H1 (cell line): ENCODE results near the gene MYBPC2. TPM values are rescaled to one million over a fixed set of nuclear protein-coding genes. Genes with fewer than 3 reads are reported as not detected.

Source experiments
- CTCF ChIA-PET: fragments of 300-600 bp; sonication (Branson Sonifier 250); formaldehyde crosslinking; loops from one replicate; lab custom pipeline; 2021; ENCODE audit not compliant: partially characterized antibody; lab: Charles Lee
- POLR2A ChIA-PET: fragments of 300-600 bp; sonication (Branson Sonifier 250); formaldehyde crosslinking; loops from one replicate; lab custom pipeline; 2021; ENCODE audit warnings: inconsistent platforms; ENCODE audit not compliant: partially characterized antibody; lab: Charles Lee
- DNase-seq, 2 experiments: peaks; one replicate each; pipeline versions ENCODE4 v3.0.0 to v3.0.0-alpha.2; 2010 to 2022; ENCODE audit warnings: low spot score in 2 of 2, low read depth in 1 of 2, mixed read lengths in 1 of 2
- FAIRE-seq: peaks from 2 replicates; lab custom pipeline; 2011; peaks lifted over from hg19 to GRCh38; lab: Jason Lieb, UNC
- H2AFZ ChIP-seq: 2 replicates; pipeline ENCODE4 v1.8.1; 2012; ENCODE audit warnings: low read length, inconsistent platforms
- H2AK5ac ChIP-seq: 2 replicates; pipeline ENCODE4 v1.6.1; 2013; ENCODE audit warnings: low read depth, low read length
- H2BK120ac ChIP-seq: replicated peaks from 2 replicates; pipeline ENCODE3; 2013; ENCODE audit warnings: low read depth, low read length, inconsistent platforms
- H2BK12ac ChIP-seq: 2 replicates; pipeline ENCODE4 v1.6.1; 2013; ENCODE audit warnings: low read depth, low read length
- H2BK15ac ChIP-seq: 2 replicates; pipeline ENCODE4 v1.6.1; 2013; ENCODE audit warnings: low read length
- H2BK20ac ChIP-seq: 2 replicates; pipeline ENCODE4 v1.6.1; 2013; ENCODE audit warnings: low read length
- H2BK5ac ChIP-seq: 2 replicates; pipeline ENCODE4 v1.6.1; 2013; ENCODE audit warnings: low read depth, low read length
- H3K14ac ChIP-seq: 2 replicates; pipeline ENCODE4 v1.6.1; 2013; ENCODE audit warnings: inconsistent platforms; ENCODE audit not compliant: insufficient read length
- H3K18ac ChIP-seq: 2 replicates; pipeline ENCODE4 v1.6.1; 2013; ENCODE audit warnings: low read length; ENCODE audit errors: extremely low read depth
- H3K23ac ChIP-seq: 2 replicates; pipeline ENCODE4 v1.6.1; 2013; ENCODE audit warnings: inconsistent platforms; ENCODE audit not compliant: insufficient read length
- H3K23me2 ChIP-seq: 2 replicates; pipeline ENCODE4 v1.6.1; 2013; ENCODE audit warnings: low read depth, low read length
- H3K27ac ChIP-seq: 2 replicates; pipeline ENCODE4 v1.6.1; 2011; ENCODE audit warnings: low read depth, low read length, inconsistent platforms
- H3K27me3 ChIP-seq, 4 experiments: replicated peaks in 1 of 4; 1 replicate in 1 of 4; 2 replicates in 3 of 4; pipeline versions ENCODE4 v1.6.1 to v1.8.1; 2011 to 2013; ENCODE audit warnings: low read length in 3 of 4, mild to moderate bottlenecking in 3 of 4, inconsistent platforms in 2 of 4, mixed read lengths in 2 of 4, moderate library complexity in 1 of 4; ENCODE audit not compliant: control insufficient read depth in 3 of 4, insufficient read depth in 3 of 4; ENCODE audit errors: extremely low read depth in 1 of 4
- H3K36me3 ChIP-seq, 4 experiments: 2 replicates each; pipeline versions ENCODE4 v1.6.1 to v1.8.1; 2011 to 2013; ENCODE audit warnings: mild to moderate bottlenecking in 4 of 4, low read length in 3 of 4, moderate library complexity in 2 of 4, control low read depth in 1 of 4, inconsistent platforms in 1 of 4; ENCODE audit not compliant: insufficient read depth in 4 of 4, control insufficient read depth in 2 of 4
- H3K4ac ChIP-seq: replicated peaks from 2 replicates; pipeline ENCODE3; 2013; ENCODE audit warnings: low read length, low read depth, mixed read lengths, inconsistent platforms; ENCODE audit not compliant: insufficient read length
- H3K4me1 ChIP-seq, 4 experiments: replicated peaks in 1 of 4; 1 replicate in 1 of 4; 2 replicates in 3 of 4; pipeline versions ENCODE4 v1.6.1 to v1.8.1; 2011 to 2013; ENCODE audit warnings: low read length in 3 of 4, inconsistent platforms in 2 of 4, mixed read lengths in 1 of 4; ENCODE audit not compliant: insufficient read depth in 4 of 4, control insufficient read depth in 3 of 4
- H3K4me2 ChIP-seq, 2 experiments: 2 replicates each; pipeline versions ENCODE4 v1.6.1 to v1.8.1; 2011 to 2013; ENCODE audit warnings: low read depth in 2 of 2, low read length in 2 of 2, control low read depth in 1 of 2, inconsistent platforms in 1 of 2, mild to moderate bottlenecking in 1 of 2; ENCODE audit not compliant: insufficient read depth in 1 of 2
- H3K4me3 ChIP-seq, 4 experiments: fragments of 200-600, 300-600 bp in 1 of 4; sonication (generic), shearing (Covaris generic), sonication (Bioruptor Twin) in 1 of 4; 2 replicates each; pipeline versions ENCODE4 v1.5.1 to v1.8.1; 2011 to 2016; ENCODE audit warnings: low read length in 4 of 4, low read depth in 3 of 4, control low read depth in 2 of 4, inconsistent platforms in 2 of 4, mild to moderate bottlenecking in 2 of 4, mixed read lengths in 1 of 4, moderate library complexity in 1 of 4; ENCODE audit not compliant: insufficient read depth in 2 of 4; ENCODE audit errors: extremely low read depth in 1 of 4
- H3K56ac ChIP-seq: replicated peaks from 2 replicates; pipeline ENCODE3; 2013; ENCODE audit warnings: low read depth, mild to moderate bottlenecking, mixed read lengths, low read length, inconsistent platforms; ENCODE audit not compliant: insufficient read length
- H3K79me1 ChIP-seq: 2 replicates; pipeline ENCODE4 v1.6.1; 2013; ENCODE audit warnings: low read depth, low read length, control low read depth
- H3K79me2 ChIP-seq, 2 experiments: 2 replicates each; pipeline versions ENCODE4 v1.6.1 to v1.8.1; 2012 to 2013; ENCODE audit warnings: low read length in 2 of 2, mild to moderate bottlenecking in 2 of 2, inconsistent platforms in 1 of 2; ENCODE audit not compliant: insufficient read depth in 2 of 2, control insufficient read depth in 1 of 2
- H3K9ac ChIP-seq, 4 experiments: replicated peaks in 1 of 4; 1 replicate in 1 of 4; 2 replicates in 3 of 4; pipeline versions ENCODE4 v1.6.1 to v1.8.1; 2011 to 2013; ENCODE audit warnings: low read depth in 3 of 4, low read length in 3 of 4, control low read depth in 2 of 4, mild to moderate bottlenecking in 2 of 4, moderate library complexity in 2 of 4, inconsistent platforms in 1 of 4; ENCODE audit errors: extremely low read depth in 1 of 4
- H3K9me3 ChIP-seq, 2 experiments: 2 replicates each; pipeline versions ENCODE4 v1.6.1 to v1.8.1; 2012 to 2013; ENCODE audit warnings: mild to moderate bottlenecking in 2 of 2, moderate library complexity in 2 of 2, control low read depth in 1 of 2, inconsistent platforms in 1 of 2, low read depth in 1 of 2, low read length in 1 of 2, mixed read lengths in 1 of 2; ENCODE audit not compliant: insufficient read depth in 2 of 2
- H4K20me1 ChIP-seq, 2 experiments: replicated peaks in 1 of 2; 2 replicates each; pipeline versions ENCODE3 to v1.8.1; 2011 to 2013; ENCODE audit warnings: inconsistent platforms in 2 of 2, low read length in 2 of 2, mild to moderate bottlenecking in 1 of 2; ENCODE audit not compliant: insufficient read depth in 2 of 2, control insufficient read depth in 1 of 2
- H4K5ac ChIP-seq: 2 replicates; pipeline ENCODE4 v1.6.1; 2013; ENCODE audit warnings: low read length, low read depth, mixed read lengths, inconsistent platforms; ENCODE audit not compliant: insufficient read length
- H4K8ac ChIP-seq: 2 replicates; pipeline ENCODE4 v1.8.0; 2013; ENCODE audit warnings: mild to moderate bottlenecking, moderate library complexity, low read length, inconsistent platforms; ENCODE audit not compliant: insufficient read depth; ENCODE audit errors: extremely low read depth
- H4K91ac ChIP-seq: replicated peaks from 2 replicates; pipeline ENCODE3; 2013; ENCODE audit warnings: low read length, mixed read lengths, inconsistent platforms; ENCODE audit not compliant: insufficient read length
- CBX5 ChIP-seq: fragments of 300-800, 300-1000 bp; sonication (generic); IDR thresholded peaks from 2 replicates; pipeline ENCODE4 v1.7.1; 2016; ENCODE audit warnings: antibody characterized with exemption, low read length, low read depth
- HDAC2 ChIP-seq, 2 experiments: fragments of 300-600 bp in 1 of 2; sonication (generic) in 1 of 2; IDR thresholded peaks; 2 replicates each; pipeline ENCODE4 v1.6.1; 2011 to 2012; ENCODE audit warnings: low read depth in 2 of 2, low read length in 2 of 2, mild to moderate bottlenecking in 2 of 2, moderate library complexity in 2 of 2, borderline replicate concordance in 1 of 2, inconsistent platforms in 1 of 2
- SIN3A ChIP-seq, 2 experiments: IDR thresholded peaks in 1 of 2; conservative IDR thresholded peaks in 1 of 2; 2 replicates each; pipeline ENCODE4 v1.6.1; 2011 to 2012; ENCODE audit warnings: low read length in 2 of 2, improper control_type of control experiment in 1 of 2, low read depth in 1 of 2, mild to moderate bottlenecking in 1 of 2
- SP2 ChIP-seq: IDR thresholded peaks from 2 replicates; pipeline ENCODE4 v1.6.1; 2012; ENCODE audit warnings: mild to moderate bottlenecking, low read length, inconsistent platforms
- WGBS, 2 experiments: shearing (Covaris generic) in 1 of 2; methylation state at CpG; one replicate each; pipeline versions ENCODE4 v1.1.6 to v1.1.7; 2013 to 2015; ENCODE audit warnings: low lambda C conversion rate in 2 of 2, mixed read lengths in 2 of 2, inconsistent platforms in 1 of 2, low coverage in 1 of 2, missing lambda C conversion rate in 1 of 2; ENCODE audit not compliant: insufficient replicate concordance in 2 of 2, insufficient coverage in 1 of 2, insufficient read length in 1 of 2; ENCODE audit errors: extremely low coverage in 1 of 2, missing lambda C conversion rate in 1 of 2; 5-methylcytosine and 5-hydroxymethylcytosine counted together
- polyA plus RNA-seq, 7 experiments: library from polyadenylated mRNA; depleted of rRNA in 3 of 7; stranded (reverse) in 5 of 7; unstranded in 2 of 7; fragments of >200 nt in 5 of 7; fragments of 200-250 nt in 2 of 7; gene quantifications; 1 replicate in 5 of 7; 2 replicates in 1 of 7; 4 replicates in 1 of 7; pipeline versions ENCODE4 v1.2.1 to v1.2.3, GENCODE V29; 2011 to 2013; ENCODE audit warnings: missing spikeins in 2 of 7, mixed read lengths in 2 of 7
- total RNA-seq: library from RNA; stranded (reverse); fragmentation: NEBNext Ultra II Directional; extraction: Animal tissue kit (Norgen Biotek cat#: 25700); gene quantifications from 2 replicates; pipeline ENCODE4 v1.2.1, GENCODE V29; 2021

MYBPC2 gene
- total and polyA plus RNA-seq, 2 of the 8 experiments (the other 6 are each of a cell fraction or from before 2014, with no cell fraction given) = 1.8 to 3.1 TPM

- H2AFZ ChIP-seq = no peak within 1 kb of the TSS
- no peak for FAIRE-seq
These were observed 81.2 kb downstream of the MYBPC2 start, which contains the start of gene ASPDH for GRCh38 chr19:50513746-50514345. Gene ASPDH (minus strand): TSS chr19:50513913. CDS start chr19:50513823, 90 bp downstream.

More at GRCh38 chr19:50513746-50514345, 81.2 kb downstream of the MYBPC2 start, which contains the start of gene ASPDH:
- no peaks in the 10 kb centered on the region for H3K79me1 ChIP-seq
- no peak within 1 kb of the TSS for H4K5ac ChIP-seq
- no peak within 1 kb of the TSS for H3K4me2 ChIP-seq
- CTCF ChIA-PET = interaction anchor here (0.6 to 19.3 kb wide), 3 partner anchors 24 to 161 kb away, joined by 3 to 206 read pairs (median 4); no protein-coding TSS in a partner anchor
- no peak within 1 kb of the TSS for H2BK15ac ChIP-seq
- H2BK12ac ChIP-seq = no peak within 1 kb of the TSS
- no peak within 1 kb of the TSS; a peak in 1 of 7 replicates for H3K9ac ChIP-seq
- no peak within 1 kb of the TSS for H3K27ac ChIP-seq
- peak within 1 kb of the TSS; percentile 43; the same call in 1 of the 2 replicates for H4K8ac ChIP-seq
- H4K20me1 ChIP-seq = peaks cover 1 to 7% of the 10 kb centered on the region in 2 experiments
- WGBS, 2 experiments = 81% methylated on average over 17 of the region's 22 CpGs; no CpG with 5 or more reads in 1 of the 2 experiments
- no peak for DNase-seq
- H3K23me2 ChIP-seq = no peaks in the 10 kb centered on the region; the same call in 1 of the 2 replicates
- no peak for TF ChIP-seq HDAC2 (IDR thresholded peaks at IDR 0.05; ENCODE audit: borderline replicate concordance in 1 of 2, low read depth in 2 of 2, low read length in 2 of 2)
- no peak for TF ChIP-seq SP2
- no peak for TF ChIP-seq CBX5
- TF ChIP-seq SIN3A (conservative IDR thresholded peaks at IDR 0.05 in 1 of 2, IDR thresholded peaks at IDR 0.05 in 1 of 2; ENCODE audit: low read depth in 1 of 2, low read length in 2 of 2) = no peak
- TF ChIP-seq, all 59 proteins: peak for 0
- no peak within 1 kb of the TSS for H4K91ac ChIP-seq
- no peak within 1 kb of the TSS for H2BK20ac ChIP-seq
- H3K18ac ChIP-seq = no peak within 1 kb of the TSS
- H3K27me3 ChIP-seq = peaks cover 0 to 15% (median 10%) of the 10 kb centered on the region in 4 experiments; a peak in 6 of 7 replicates
- no peak within 1 kb of the TSS for H2BK5ac ChIP-seq
- H3K4me3 ChIP-seq = no peak within 1 kb of the TSS
- peaks cover 0 to 6% (median 4%) of the 10 kb centered on the region in 4 experiments; a peak in 4 of 7 replicates for H3K4me1 ChIP-seq
- POLR2A ChIA-PET = interaction anchor here (1.3 kb wide), 1 partner anchor 280 kb away, joined by 3 read pairs; no protein-coding TSS in a partner anchor
- H2BK120ac ChIP-seq = no peak within 1 kb of the TSS
- no peak within 1 kb of the TSS for H3K14ac ChIP-seq
- no peaks in the 10 kb centered on the region for H3K79me2 ChIP-seq
- H3K9me3 ChIP-seq = no peaks in the 10 kb centered on the region; a peak in 1 of 4 replicates
- no peak within 1 kb of the TSS for H3K4ac ChIP-seq
- no peak within 1 kb of the TSS for H3K23ac ChIP-seq
- H3K56ac ChIP-seq = no peak within 1 kb of the TSS
- H2AK5ac ChIP-seq = no peak within 1 kb of the TSS
- H3K36me3 ChIP-seq = peaks cover 0 to 15% (median 0%) of the 10 kb centered on the region in 4 experiments; a peak in 2 of 8 replicates
